Activated T-cell treated with anti-CD3 and anti-CD28 coated beads, Interleukin-2, amount 50 U/mL, for 48 hours (primary cell): ENCODE measurements around the gene COQ8A.
"Not testable (repeated sequence)": the region's sequence is repeated elsewhere in the genome, so short reads cannot be mapped to it uniquely, and the experiment has no call there.

Experiments
- DNase-seq, 2 experiments: peaks; one replicate each; pipeline ENCODE4 v3.0.0-alpha.2; 2020

The COQ8A gene

DNA sequence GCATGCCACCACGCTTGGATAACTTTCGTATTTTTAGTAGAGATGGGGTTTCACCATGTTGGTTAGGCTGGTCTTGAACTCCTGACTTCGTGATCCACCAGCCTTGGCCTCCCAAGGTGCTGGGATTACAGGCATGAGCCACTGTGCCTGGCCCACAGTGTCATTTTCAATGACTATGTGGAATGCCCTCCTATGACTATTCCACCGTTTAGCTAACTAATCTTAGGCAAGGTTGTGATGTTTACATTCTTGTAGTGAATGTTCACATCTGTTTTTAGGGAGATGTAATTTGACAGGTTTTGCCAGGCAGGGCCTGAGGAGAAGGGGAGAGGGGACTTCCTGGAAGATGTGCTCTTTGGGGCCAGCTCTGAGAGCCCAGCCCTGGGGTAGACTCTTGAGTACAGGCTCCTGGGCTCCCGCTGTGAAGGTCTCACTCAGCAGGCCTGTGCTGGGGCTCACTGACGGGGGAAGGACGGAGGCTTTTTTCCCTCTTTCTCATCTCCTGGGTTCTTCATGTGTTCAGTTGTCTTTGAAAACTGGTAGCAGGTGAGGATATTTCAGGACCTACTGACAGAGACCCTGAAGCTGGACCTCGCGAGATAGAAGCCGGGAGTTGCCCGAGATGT lies 13.2 kb downstream of the COQ8A start:
- no peak for DNase-seq

DNA sequence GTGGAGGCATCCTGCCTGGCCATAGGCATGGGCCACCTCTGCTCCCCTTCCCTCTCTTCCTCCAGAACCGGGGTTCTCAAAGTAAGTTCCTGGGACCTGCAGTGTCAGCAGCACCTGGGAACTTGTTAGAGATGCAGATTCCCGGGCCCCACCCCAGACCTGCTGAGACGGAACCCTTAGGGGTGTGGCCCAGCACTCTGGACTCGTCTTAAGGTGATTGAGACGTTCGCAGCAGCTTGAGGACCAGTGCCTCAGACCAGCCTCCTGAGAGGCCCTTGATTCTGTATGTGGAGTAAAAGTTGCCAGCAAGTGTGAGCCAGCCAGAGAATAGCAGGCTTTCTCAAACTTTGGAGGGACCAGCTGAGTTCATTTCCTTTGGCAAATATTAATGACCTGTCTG lies 14.2 kb downstream of the COQ8A start:
- DNase-seq, result no peak

DNA sequence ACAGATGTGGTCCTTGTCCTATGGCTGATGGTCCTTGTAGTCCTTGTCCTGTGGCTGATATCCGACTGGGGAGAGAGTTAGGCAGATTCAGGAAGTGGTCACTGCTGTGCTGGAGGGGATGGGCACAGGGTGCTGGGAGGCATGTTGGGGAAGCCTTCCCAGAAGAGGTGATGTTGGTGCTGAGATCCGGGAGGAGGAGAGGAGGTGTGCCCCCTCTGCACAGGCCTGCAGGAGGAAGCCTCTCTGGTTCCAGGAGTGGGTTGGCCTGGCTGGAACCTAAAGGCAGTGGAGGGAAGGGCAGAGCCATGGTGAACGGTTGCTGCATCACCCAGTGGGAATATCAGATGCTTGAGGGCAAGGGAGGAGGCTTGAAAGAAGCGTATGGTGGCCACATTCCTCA lies 14.7 kb downstream of the COQ8A start:
- DNase-seq, result no peak

DNA sequence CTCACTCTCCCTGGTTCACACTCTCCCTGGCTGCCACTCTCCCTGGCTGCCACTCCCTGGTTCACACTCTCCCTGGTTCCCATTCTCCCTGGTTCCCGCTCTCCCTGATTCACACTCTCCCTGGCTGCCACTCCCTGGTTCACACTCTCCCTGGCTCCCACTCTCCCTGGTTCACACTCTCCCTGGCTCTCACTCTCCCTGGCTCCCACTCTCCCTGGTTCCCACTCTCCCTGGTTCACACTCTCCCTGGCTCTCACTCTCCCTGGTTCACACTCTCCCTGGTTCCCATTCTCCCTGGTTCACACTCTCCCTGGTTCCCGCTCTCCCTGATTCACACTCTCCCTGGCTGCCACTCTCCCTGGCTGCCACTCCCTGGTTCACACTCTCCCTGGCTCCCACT lies 15.8 kb downstream of the COQ8A start:
- DNase-seq, result not testable (repeated sequence)

DNA sequence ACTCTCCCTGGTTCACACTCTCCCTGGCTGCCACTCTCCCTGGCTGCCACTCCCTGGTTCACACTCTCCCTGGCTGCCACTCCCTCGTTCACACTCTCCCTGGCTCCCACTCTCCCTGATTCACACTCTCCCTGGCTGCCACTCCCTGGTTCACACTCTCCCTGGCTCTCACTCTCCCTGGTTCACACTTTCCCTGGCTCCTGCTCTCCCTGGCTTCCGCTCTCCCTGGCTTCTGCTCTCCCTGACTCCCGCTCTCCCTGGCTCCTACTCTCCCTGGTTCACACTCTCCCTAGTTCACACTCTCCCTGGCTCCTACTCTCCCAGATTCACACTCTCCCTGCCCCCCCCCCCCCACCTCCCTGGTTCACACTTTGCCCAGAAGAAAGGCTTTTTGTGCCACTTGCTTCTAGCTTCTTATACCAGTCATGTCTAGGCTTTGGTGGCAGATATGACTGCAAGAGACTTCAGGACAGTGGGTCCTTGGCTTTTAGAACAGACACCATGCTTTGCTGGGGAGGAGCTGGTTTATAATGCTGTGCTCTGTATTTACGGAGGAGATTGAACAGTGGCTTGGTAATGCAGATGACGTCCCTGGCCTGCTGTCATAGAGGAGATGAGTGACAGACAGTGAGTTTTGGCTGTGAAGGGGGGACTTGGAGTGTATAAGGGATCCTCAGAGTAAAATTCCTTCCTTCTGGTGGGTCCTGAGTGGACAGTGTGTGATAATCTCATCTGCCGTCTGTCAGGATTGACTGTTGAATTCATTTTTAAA lies 17.0 kb downstream of the COQ8A start:
- DNase-seq, result no peak

DNA sequence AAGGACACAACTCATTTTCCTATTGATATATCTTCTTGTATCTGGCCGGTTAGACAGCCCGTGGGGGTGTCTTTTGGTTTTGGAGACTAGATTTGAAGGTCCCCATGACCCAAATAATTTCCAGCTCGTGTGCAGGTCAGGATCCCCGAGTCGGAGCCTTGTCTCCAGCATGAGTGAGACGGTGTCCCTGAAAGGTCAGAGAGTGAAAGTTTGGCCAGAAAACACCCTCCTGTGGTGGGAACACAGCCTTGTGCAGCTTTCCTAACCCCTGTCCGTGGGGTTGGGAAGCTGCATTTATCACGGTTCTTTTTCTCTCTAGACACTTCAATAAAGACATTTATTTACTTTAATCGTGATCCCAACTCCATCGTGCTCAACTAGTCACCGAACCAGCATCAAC lies 17.6 kb downstream of the COQ8A start:
- no peak for DNase-seq

DNA sequence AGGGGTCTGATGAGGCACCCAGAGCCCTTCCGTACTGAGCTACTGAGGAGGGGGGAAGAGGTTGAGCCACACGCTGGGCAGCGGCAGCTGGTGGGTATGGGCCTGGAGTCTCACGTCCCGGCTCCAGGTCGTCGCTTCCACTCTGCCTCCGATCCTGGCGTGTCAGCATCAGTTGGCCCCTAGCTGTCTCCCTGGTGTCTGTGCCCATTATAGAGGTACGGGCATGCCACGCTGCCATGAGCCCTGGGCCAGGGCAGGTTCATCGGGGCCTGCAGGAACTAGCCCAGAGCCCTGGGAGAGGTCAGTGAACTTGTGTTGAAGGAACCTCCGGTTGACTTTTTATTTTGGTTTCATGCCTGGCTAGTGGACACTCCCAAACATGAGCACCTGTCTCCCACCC lies 18.2 kb downstream of the COQ8A start:
- no peak for DNase-seq

DNA sequence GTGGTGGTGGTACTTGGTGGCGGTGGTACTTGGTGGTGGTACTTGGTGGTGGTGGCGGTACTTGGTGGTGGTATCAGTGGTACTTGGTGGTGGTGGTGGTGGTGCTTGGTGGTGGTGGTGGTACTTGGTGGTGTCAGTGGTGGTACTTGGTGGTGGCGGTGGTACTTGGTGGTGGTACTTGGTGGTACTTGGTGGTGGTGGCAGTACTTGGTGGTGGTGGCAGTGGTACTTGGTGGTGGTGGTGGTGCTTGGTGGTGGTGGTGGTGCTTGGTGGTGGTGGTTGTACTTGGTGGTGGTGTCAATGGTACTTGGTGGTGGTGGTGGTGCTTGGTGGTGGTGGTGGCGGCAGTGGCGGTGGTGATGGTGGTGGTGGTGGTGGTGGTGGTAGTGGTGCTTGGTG lies 20.2 kb downstream of the COQ8A start:
- DNase-seq, result no peak

DNA sequence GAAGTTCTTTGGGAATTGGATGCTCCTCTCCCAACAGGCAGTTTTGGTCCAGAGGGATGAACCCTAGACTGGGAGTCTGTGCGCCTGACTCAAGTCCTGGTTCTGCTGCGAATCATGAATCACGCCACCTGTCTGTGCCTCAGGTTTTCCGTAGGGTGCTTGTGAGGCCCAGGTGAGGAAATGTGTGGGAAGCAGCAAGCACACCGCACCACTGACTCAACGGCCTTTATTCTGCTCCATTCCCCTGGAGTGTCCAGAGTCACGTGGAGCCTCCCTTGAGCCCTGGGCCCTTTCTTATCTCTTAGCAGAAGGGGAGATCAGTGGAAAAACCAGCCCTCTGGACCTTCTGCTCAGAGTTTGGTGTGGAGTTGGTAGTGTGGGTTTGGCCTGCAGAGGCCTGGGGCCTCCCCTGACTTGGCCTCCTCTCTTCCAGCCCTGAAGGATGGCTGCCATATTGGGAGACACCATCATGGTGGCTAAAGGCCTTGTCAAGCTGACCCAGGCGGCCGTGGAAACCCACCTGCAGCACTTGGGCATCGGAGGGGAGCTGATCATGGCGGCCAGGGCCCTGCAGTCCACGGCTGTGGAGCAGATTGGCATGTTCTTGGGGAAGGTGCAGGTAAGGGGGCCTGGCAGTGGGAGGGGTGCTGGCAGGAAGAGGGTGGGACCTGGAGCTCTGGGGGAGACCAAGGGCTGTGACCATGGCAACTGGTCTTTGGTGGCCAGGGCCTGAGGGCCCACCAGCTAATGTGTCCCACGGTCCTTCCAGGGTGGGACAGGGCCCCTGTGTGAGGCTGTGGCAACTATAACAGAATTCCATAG lies 21.1 kb downstream of the COQ8A start:
- DNase-seq, result peak; percentile 40 to 48

DNA sequence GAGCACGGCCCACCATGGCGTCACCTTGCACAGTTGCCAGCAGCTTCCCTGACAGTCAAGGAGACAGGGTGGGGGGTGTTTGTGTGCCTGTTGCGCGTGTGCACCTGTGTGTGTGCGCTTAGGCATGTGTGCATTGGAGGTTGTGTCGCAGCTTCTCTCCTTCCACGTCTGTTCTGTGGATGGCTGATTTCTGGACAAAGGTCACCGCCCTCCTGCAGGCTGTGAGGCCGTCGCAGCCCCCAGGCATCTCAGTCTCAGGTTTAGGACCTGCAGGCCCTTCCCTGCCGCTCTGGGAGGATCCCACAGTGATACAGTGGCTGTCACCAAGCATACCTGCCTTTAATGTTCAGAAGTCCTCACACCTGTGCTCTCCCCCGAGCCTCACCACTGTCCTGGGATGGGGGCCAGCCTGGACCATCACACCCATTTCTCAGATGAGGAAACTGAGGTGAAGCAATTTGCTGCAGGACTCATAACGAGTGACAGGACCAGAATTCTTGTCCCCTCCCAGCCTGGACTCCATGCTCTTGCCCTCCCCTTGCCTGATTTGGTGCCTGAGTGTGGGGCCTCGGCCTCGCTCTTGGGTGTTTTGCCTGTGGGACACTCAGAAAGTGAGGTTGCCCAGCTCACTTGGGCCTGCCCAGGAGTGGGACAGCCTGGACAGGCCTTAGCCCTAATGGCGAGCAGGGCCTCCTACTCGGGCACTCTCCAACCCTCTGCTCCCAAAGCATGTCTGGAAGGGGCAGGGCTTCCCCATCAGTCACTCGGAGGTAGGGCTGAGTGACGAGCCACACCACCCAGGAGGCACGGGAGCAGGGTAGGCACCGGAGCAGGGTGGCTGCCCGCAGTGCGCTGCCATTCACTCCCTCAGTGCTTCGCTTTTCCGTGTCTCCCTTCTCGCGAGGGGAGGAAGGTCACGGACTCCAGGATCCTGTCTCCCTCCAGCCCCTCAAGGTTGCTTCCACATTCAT lies 22.6 kb downstream of the COQ8A start:
- DNase-seq, result no peak

DNA sequence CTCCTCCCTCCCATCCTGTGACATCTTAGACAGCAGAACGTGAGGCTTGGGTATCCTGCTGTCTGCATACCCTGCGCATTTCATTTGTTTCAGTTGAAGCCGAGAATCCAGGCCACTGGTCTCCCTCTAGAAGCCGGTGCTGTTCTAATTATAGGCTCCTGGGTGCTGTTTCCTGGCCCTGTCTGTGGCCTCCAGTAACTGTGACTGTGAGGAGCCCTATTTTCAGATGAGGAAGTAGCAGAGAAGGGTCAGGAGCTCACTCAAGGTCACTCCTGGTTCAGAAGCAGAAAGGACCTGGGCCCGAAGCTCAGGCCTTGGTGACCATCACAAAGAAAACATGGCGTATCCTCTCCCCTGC lies 24.0 kb downstream of the COQ8A start:
- no peak for DNase-seq

DNA sequence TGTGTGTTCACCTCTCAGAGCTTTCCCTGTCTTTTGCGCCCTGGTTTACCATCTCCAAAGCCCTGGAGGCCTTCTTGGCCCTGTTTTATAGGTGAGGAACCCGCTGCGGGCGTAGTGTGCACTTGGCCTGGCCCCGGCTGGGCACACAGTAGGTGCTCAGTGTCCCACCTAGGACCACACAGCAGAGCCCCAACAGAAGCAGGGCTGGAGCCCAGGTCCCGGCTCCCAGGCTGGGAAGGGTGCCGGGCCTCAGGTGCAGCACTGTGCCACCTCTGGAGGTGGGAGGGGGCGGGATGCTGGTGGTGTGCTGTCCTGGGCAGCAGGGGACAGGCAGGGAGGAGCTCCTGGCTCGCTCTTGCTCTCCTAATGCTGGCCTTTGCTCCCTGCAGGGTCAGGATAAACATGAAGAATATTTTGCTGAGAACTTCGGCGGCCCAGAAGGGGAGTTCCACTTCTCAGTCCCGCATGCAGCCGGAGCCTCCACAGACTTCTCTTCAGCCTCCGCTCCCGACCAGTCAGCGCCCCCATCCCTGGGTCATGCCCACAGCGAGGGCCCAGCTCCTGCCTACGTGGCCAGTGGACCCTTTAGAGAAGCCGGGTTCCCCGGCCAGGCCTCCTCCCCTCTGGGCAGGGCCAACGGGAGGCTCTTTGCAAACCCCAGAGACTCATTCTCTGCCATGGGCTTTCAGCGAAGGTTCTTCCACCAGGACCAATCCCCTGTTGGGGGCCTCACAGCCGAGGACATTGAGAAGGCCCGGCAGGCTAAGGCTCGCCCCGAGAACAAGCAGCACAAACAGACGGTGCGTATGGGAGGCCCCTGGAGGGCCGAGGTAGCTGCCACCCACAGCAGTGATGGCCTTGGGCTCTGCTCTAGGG lies 24.8 kb downstream of the COQ8A start:
- no peak for DNase-seq

DNA sequence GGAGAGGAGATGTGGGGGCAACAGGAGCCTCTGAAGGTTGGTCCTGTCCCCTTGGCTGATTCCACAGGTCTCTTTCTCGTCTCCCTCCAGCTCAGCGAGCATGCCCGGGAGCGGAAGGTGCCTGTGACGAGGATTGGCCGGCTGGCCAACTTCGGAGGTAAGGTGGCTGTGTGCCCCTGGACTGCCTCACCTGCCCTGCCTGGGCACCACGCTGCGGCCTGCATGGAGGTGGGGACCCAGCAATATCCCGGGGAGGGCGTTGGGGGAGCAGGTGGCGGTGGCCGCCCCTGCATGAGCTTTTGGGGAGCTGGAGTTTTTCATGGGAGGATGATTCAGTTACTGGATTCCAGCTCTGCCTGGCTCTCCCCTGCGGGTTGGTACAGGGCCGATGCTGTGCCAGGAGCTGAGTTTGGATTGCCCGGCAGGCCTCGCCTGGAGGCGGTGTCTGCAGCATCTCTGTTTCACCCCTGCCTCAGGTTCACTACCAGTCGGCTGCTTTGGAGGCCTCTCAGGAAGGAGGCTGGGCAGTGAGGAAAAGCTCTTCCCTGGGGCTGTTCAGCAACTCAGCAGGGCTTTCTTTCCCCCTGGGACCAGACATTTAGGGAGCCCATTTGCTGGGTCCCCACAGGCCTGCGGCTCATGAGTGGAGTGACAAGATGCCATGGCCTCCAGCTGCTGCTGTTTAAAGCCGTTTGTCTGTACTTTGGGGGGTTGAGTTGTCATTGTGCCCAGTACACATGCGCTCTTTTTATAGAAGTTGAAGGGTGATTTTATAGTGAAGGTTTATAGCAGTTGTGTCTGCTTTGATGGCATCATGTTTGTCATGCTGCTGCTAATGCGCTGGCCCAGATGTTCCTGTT lies 25.7 kb downstream of the COQ8A start:
- DNase-seq, result no peak

DNA sequence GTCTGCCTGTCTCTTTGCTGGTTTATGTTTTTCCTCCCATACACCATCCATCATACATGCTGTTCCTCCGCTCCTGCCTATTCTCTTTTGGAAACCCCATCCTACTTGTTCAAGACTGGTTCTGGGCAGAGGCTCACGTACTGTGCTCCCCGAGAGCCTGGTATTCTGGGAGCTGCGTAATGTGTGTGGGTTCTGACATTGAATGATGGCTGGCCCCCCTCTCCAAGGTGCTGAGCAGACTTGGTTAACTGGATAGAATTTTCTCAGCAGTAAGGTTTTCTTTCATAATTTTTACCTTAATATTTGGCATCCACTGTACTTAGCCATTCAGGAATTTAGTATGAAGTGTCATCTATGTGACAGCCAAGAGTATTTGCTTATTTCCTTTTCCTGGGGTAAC lies 26.6 kb downstream of the COQ8A start:
- DNase-seq, result no peak

DNA sequence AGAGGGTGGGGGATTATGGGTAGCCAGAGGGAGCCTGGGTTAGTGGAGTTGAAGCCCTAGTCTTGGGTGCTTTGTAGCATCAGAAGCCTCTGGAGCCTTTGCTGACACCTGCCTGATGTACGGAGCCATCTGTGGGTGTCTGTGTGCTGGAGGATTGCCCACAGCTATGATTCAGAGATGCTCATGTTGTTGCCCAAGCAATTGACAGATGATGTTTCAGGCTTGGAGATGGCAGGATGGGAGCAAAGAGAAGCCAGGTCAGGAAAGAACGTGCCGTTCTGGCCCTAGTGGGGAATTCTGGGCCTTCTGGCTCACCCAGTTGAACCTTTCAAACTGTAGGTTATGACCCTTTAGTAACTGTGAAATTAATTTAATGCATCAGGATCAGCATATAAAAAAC lies 27.6 kb downstream of the COQ8A start:
- no peak for DNase-seq

DNA sequence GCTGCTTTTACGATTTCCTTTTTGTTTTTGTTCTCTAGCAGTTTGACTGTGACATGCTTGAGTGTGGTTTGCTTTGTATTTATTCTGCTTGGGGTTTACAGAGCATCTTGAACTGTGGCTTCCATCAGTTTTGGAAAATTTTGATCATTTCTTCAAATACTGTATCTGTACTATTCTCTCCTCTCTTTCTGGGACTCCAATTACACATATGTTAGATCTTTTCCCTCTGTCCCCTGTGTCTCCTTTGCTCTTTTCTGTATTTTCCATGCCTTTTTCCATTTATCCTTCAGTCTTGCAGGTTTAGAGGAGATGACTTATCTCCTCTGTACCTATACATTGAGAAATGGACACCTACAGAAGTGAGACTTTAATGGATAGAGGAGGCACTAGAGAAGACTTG lies 31.7 kb downstream of the COQ8A start:
- no peak for DNase-seq

DNA sequence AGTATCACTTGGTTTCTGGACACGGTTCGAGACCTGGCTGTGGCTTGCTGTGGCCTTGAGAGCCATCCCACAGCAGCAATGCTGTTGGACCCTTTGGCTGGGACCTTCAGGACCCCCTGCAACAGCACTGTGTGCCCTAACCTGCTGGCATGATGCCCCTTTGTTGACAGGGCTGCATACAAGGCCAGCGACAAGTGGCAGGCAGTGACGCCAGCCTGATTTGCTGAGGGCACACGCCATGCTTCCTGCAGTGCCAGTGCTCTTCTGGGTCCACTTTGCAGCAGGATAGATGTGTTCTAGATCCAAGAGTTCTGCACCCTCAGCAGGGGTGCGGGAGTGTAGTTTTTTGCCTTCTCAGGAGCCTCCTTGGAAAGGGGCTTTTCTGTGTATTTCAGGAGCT lies 32.8 kb downstream of the COQ8A start:
- DNase-seq, result no peak

DNA sequence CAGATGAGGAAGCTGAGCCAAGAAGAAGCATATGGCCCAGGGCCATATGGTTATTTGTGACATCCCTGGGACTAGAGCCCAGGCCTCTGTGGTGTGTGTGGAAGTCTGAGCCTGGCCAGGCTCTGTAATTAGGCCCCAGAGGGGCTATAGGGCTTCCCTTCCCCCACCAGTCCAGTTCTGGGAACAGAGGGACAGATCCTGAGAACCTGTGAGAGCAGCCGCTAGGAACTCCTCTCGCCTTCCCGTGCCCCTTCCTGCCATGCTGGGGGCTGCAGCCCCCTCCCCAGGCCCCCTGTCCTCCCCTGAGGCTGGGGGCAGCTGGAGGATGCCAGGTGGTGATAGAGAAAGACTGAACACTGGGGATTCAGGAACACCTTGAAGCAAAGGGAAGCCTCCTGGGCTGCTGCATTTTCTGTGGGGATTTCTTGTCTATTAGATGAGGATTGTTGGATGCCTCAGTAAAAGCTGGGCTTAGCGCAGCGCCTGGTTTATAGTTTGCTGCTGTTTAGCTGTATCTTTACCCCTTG lies 33.3 kb downstream of the COQ8A start:
- no peak for DNase-seq

DNA sequence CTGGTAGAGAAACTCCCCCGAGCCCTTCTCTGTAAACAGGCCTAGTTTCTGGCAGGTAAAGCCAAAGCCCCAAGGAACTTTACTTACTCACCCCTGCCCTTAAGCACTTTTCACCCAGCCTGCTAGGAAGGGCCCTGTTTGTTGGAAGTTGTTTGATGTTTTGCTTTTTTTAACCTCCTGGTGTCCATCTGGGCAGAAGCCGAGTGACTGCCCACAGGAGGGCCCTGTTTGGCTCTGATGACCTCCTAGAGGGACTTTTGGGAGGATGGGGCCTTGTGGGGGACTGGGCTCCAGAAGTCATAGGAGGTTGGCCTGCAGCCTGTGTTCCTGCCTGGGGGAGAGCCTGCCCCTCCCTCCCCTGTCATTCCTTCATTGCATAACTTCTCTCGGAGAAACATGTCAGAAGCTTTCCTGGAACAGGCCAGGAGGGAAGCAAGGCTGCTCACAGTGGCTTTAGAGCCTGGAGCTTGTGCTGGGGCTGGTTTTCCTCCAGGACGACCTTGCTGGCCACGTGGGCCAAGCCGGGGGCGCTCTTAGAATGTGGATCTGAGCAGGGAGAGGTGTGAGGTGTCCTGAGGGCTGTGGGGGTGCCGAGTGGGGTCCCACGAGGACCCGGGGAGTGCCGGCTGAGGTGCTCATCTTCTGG lies 33.9 kb downstream of the COQ8A start:
- DNase-seq, result no peak
